ENCODE measurements around the gene ARHGEF28.
A peak's percentile ranks its signal among the peaks of the same experiment; 100 is the strongest.

ARHGEF28 gene

DNA sequence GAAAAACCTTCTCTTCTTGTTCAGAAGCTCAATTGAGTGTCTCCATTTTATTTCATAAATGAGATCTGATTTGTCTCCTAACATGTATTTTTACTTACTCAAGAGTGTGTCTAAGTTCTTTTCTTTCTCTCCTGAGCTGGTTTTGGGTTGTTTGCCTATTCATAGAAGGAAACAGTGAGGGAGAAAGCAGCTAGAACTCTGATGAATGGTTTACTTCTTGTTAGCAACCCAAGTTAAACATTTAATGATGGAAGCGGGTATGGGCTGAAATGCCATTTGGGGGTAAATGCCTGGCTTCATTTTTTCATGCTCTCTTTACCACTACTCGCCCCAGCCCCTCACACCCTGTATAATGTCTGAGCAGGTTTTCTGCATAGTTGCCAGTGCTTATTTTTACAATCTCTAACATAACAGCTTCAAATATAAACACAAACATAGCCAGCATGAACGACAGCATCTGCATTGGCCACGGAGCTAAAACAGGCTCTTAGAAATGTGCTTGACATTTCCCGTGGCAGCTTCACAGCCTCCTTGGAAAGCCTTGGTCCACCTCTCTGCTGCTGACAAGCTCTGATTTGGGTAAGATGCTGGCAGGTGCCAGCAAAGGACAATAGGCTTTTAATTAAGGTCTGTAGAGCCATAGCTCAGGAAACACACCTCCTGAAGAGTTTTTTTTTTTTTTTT lies 321.1 kb downstream of the ARHGEF28 start:
- DNase-seq = no peak

DNA sequence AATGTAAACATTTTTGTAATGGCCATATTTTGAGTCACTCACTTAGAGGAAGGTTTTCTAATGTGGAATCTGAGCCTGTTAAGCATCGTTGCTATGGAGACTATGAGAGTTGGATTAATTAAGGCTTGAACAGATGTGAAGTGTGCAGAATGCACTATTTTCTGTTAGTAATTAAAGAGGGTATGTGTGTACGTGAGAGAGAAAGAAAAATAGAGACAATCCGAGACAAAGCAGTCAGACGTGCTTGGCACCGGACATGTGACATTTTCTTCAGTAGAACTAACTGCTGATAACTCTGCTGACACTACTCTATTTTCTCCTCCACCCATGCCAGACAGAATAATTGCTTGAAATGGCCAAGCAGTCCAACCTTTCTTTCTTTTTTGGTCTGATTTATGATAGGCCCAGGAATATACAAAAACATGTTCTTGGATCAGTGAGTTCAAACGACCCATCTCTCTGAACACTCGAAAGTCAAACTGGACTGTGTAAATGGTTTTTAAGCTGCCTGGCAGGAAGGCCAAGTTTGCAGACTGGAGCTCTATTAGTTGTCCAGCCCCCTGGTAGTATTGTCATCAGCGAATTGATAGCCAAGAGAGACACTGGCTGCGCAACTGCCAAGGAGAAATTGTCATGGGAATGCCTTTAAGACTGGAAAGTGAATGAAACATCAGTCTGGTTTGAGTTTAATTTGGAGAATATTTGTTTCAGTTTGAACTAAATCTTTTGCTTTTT lies 322.1 kb downstream of the ARHGEF28 start:
- no peak for DNase-seq

DNA sequence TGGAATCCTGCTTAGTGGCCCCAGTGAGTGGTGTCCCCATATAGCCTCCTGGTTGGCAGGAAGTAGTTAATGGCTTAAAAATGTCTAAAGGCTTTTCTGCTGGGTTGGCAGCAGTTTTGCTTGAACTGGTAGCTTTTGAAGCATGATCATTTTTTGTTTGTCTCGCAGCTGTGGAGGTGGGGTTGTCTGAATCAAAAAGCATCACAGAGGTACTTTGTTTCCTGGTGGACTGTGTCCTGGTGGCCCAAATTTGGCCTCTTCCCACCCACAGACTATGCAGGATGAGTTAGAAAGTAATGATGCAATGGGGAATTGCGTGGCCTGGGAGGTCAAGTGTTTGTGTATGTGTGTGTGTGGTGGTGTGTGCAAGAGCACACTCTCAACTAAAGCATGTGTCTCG lies 322.7 kb downstream of the ARHGEF28 start:
- no peak for DNase-seq

DNA sequence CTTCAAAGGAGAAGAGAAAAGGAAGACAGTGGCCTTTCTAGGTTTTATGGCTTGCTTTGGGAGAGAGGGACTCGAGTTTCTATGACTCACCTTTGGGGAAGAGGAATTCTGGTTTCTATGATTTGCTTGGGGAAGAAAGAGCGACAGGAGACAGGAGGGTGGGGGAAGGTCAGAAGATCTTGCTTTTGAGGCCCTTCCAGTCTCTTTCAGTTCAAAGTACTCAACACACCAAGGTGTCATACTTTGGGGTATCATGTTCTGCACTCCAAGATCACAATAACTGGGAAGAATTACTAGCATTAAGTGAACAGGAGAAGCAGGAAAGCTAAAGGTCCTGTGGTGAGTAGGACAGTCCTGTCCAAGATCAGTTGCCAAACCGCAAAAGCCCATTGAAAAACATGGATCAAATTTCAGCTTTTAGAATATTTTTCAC lies 324.5 kb downstream of the ARHGEF28 start:
- DNase-seq = no peak

DNA sequence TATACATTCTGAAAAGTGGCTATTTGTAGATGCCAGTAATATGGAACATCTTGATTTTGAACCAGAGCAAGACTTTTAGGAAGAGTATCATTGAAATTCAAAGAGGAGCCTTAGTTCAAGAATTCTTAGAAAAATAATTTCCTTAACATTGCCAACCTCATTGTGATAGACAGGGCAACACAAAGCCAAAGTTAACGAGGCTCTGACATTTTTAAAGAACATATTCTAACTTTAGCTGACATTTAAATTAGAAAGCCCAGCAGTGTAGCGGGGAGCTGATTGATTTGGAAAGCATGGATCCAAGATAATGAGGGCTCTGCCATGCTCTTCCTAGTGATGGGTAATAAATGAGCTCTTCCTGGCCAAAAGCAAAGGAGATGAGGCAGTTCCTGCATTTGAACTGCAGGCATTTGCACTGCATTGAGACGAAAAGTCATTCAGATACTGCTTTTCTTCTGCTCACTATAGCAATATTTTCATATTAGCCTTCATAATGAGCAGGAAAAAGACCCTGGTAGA lies 325.0 kb downstream of the ARHGEF28 start:
- DNase-seq = no peak

DNA sequence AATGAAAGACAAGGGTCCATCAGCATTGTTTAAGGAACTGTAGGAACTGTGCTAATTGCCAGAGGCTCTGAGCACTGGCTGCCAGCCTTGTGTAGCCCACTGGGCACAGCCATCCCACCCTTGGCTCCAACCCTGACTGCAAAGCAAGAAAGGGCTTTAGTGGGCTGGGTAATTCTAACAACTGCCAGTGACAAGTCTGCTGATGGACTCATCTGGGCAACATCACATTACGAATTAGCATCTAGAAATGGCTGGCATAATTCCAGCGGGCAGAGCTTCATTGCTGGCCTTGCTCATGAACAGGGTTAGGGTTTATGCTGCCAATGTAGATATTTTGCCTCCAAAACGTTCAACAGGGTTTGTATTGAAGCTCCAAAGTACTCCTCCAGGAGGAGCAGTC lies 326.9 kb downstream of the ARHGEF28 start:
- no peak for DNase-seq

DNA sequence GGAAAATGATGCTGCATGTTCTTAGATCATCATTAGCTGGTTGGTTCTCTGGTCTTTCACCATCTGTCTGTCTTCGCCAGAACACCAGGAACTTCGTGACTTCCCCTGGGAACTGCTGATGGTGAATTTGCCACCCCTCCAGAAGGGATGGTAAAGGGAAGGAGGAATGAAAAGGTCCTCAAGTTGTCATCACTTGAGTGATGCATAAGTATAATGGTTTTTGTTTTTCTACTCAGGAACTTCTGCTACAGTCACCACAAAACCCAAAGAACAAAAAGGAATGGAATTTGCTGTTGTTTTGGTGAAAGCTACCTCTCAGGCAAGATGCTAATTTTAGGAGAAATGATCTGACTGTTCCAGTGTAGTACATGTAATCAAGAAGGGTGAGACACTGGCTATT lies 328.4 kb downstream of the ARHGEF28 start:
- no peak for DNase-seq

DNA sequence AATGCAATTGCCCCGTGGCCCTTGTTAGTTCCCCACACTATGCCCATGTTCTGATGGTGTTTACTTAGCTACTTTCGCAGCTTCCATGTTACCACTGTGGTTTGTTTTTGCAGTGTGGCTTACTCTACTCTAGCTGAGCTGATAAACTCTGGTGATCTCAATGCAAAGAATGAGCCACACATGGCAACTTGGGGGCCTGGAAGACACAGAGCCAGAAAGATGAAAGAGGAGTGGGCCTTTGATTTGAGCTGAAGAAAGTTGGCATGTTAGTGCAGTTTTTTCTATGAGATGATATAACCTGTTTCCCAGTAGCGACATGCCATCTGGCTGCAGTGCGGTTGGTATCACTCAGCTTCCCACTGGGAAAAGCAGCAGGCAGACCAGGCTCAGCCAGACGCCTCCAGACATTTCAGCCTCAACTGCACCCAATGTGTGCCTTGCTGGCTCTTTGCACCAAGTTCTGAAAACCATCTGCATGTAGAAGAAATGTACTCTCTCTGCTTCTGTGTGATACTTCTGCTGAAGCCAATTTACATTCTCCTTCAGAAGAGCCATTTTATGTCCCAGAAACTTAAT lies 329.4 kb downstream of the ARHGEF28 start:
- DNase-seq = no peak

DNA sequence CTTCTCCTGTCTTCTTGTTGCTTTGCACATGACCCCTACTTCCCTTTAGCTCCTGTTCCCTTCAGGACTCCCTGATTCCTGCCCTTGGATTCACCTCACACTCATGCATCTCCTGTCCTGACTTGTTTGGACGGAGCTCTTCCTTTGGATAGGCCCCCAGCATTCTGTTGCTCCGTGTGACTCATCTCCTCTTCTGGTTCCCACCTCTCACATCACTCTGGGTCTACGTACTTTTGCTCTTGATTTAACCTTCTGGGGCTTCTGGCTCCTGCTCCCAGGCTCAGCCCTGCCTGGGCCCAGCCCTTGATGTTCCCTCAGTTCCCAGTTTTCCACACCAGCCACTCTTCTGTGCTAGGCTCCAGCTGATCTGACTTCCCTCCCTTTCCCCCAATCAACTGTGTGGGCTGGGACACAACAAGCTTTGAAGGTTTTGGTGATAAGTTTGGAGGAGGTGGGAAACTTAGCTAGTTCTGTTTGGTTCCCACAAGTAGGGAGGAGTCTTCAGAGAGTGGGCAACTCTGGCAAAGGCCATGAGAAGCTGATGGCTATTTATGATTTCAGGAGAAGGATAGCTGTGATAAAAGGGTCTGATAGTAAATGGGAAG lies 331.5 kb downstream of the ARHGEF28 start:
- no peak for DNase-seq

DNA sequence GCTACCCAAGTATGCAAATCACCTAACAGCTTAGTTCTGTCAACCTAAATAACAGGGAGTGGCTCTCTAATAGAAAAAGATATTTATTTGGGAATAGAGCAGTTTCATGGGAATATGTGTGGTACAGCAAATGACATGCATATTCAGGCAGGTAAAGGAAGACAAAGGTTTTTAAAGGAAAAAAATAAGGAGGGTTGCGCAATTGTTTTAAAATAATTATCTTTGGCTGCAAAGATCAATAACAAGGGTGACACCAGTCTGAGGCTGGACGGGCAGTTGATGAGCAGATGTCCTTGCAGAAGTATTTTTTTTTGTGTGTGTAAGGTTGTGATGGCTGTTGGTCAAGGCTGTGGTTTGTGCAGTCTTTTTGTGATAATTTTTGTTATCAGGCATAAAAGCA lies 332.0 kb downstream of the ARHGEF28 start:
- no peak for DNase-seq

DNA sequence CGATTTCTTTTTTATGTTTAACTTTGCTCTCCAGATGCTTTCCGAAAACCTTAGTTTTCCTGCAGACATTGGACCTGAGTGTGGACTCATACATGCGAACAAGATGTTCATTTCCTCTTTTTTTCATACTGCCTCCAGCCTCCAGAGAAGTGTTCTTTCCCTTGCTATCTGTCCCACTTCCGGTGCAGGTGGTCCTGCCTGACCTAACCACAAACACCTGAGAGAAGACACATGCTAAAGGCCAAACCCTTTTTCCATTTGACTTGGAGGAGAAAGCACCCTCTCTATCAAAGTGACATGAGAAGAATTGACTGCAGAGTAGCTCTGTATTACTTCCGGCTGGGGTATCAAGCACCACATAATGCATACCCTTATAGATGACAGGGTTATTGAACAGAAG lies 334.0 kb downstream of the ARHGEF28 start:
- DNase-seq = no peak

DNA sequence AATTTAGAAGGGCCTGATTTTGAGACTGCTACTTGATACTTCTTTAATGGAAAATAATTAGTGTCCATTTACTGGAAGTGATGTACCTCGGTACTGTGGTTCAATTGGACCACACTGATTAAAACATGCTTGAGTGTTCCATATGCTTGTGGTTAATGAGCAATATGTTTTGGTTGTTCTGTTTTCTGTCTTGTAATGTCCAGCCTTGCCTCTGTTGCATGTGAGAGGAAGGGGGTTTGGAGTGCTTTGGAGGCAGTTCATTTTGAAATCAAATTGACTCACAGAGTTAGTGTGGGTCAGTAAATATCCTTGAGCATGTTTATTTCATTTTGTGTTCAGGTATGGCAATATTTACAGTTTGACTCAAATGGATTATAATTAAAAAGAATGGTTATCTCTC lies 334.4 kb downstream of the ARHGEF28 start:
- no peak for DNase-seq

DNA sequence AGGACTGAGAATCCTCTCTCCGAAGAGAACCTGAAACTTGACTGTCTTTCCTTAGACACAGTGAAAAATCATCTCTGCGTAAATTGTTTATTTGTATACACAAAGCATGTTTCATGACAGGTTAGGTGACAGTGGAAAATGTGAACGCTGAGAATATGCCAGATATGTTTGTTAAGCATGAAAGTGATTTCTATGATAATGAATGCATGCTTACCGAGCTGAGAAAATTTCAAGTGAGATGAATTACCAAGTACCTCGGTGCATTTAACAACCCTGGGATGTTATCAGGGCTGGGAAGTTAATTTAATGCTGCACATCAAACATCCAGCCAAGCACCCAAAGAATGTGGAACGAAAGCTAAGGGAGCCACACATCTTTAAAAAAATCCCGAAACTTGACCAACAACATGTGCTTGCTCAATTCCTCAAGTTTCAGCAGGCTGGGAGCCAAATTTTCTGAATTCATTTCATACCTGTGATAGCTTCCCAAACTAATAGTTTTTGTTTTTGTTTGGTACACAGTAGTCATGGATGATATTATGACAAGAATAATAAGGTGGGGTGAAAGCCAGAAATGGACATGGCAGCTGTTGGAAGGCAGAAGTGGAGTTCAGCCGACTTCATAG lies 336.9 kb downstream of the ARHGEF28 start:
- peak; percentile 67 for DNase-seq

DNA sequence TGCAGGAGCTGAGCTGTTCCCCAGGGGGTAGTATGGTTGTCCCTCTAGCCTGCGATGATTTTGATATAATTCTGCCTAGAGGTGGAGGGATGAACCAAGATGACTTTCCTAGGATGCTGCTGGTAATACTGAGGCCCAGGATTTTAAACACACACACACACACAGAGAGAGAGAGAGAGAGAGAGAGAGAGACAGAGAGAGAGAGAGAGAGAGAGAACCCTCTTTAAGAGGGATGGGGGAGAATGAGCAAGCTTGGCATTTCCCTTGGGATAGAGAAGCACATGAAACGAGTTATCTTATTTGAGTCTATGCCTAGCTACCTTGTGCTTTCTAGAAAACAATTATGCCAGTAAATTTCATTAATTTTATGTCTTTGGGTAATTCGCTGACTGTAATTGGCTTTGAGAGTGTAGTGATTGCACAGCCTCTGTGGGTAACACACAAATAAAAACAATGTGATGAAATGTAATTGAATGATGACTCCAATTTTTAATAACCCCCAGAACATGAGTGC lies 338.4 kb downstream of the ARHGEF28 start:
- no peak for DNase-seq

DNA sequence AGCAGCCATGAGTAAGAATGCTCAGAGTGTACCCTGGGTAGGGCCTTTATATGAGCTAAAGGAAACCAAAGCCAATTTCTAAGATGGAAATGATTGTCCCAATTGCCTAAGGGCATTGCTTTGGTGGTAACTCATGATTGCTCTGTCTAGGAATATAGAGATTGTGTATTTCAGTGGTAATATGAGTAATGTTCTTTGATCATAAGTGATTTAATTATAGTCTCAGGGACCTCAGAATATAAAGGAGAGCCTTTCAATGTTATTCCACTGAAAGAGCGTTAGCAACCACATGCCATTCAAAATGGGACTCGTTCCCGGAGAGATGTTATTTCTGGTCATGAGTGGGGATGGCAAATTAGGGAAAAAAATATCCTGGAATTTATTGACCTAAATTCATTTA lies 340.5 kb downstream of the ARHGEF28 start:
- DNase-seq = no peak

DNA sequence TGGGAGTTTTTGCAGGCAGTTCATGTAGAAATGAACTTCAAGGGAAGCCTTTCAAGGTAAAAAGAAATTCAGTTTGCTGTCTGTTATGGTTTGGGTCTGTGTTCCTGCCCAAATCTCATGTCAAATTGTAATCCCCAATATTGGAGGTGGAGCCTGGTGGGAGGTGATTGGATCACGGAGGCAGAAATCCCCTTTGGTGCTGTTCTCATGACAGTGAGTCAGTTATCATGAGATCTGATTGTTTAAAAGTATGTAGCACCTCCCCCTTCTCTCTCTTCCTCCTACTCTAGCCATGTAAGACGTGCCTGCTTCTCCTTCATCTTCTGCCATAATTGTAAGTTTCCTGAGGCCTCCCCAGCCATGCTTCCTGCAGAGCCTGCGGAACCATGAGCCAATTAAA lies 341.4 kb downstream of the ARHGEF28 start:
- no peak for DNase-seq

DNA sequence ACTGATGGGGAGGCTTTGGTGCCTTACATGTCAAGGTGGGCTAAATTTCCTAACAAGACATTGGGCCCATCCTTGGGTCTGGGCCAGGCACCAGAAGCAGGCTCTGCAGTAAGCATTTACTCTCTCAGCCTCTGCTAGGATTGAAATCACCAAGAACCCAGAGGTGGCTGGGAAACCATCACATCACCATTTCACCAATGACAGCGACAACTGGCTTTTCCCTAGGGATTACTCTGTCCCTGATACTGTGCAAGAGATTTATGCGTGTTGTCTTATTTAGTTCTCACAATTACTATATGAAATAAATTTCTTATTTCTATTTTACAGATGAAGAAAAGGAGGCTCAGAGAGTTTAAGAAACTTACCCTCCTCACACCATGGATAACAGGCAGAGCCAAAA lies 342.2 kb downstream of the ARHGEF28 start:
- no peak for DNase-seq

DNA sequence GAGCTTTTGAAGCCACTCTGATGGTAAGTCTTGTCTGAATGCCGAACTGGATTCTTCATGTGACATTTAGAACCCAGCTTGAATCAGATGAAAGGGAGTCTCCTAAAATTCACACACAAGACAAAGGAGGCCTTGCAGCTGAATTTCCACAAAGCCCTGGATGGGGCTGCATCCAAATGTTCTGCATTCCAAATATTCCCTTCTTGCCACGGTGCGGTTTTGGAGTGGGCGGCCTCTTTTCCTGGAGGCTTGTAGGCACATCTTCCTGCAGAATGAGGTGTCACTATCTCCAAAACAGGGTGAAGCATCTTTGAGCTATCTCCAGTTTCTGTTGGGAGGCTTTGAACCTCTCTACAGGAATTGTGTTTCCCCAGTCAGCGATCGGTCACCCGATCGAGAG lies 342.7 kb downstream of the ARHGEF28 start:
- no peak for DNase-seq

DNA sequence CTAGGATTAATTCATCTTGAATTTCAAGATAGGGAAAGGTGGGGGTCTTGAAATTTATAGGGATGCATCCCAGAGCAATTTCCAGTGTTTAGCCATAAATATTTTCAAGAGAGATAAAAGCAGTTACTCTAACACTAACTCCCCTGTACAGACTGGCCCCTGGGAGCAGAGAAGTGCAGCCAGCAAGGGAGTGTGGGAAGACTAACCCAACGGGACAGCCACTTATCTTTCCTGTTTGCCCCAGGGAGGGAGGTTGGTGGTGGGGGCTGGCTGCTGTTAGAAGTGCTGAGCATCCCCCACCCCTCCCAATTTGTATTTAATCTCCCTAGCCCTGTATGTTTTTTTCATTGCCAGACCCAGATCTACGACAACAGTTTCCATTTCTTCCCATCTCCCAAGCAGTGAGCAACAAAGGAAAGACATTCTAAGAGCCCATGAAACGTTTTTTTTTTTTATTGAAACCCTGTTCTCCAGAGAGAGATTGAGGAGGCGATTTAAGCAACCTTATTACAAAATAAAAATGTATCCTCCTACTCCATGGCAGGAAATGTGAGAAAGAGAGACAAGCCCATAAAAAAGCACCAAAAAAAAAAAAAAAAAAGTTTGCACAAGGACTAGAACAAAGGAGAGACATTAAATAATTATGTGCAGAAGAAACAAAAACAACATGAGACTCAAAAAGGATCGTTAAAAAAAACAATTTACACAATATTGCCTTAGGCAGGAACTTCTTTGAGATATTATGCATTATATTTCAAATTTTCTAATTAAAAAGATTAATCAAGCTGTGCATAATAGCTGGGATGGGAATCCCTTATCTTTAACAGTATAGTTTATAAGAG lies 343.4 kb downstream of the ARHGEF28 start:
- no peak for DNase-seq

DNA sequence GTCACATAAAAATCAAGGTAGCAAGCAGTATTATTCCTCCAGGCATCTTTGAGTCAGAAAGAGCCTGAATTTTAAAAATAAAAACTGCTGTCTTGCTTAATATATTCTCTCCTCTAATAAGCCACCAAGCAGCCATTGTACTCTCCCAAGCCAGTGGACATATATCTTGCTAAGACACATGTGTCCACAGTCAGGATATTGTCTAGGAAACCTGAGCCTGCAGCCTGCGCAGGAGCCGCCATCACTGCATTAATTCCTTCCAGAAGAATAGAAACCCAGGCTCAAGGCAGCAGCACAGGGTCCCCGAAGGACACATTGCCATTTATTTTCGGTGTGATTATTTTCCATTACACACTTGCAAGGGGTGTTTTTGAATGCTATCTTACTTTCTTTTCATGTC lies 345.3 kb downstream of the ARHGEF28 start:
- no peak for DNase-seq

DNA sequence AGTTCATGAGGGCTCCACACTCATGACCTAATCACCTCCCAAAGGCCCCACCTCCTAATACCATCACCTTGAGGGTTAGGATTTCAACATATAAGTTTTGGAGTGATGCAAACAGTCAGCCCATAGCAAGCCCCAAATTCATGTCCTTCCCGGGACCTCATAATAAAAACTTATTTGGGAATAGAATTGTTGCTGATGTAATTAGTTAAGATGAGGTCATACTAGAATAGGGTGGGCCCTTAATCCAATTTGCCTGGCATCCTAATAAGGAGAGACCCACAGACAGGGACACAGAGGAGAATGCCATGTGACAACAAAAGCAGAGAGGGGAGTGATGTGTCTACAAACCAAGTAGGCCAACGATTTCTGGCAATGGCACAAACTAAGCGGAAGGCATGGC lies 347.1 kb downstream of the ARHGEF28 start:
- DNase-seq = no peak

DNA sequence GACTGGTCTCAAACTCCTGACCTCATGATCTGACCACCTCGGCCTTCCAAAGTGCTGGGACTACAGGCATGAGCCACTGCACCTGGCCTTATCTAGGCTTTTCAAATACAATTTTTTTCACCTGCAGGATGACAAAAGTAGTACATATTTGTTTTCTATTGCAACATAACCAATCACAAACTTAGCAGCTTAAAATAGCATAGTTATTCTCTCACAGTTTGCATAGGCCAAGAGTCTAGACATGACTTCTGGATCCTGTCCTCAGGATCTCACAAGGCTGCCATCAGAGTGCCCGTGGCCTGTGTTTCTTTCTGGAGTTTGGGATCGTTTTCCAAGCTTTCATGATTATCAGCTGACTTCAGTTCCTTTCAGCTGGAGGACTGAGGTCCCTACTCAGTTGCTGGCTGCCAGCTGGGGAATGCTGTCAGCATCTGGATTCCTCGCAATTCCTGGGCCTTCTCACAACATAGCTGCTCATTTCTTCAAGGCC lies 348.9 kb downstream of the ARHGEF28 start:
- no peak for DNase-seq

Measured in NCI-H226 (cell line).